WI38 (cell line): Measurements from ENCODE around the gene PPP1R12C.
"Not testable (repeated sequence)": the region's sequence is repeated elsewhere in the genome, so short reads cannot be mapped to it uniquely, and the experiment has no call there.

Experiments used
- H3K4me3 ChIP-seq: 2 replicates; pipeline ENCODE4 v1.5.1; 2011; ENCODE audit warnings: low read depth, mild to moderate bottlenecking, control low read depth, low read length
- CTCF ChIP-seq: IDR thresholded peaks from 2 replicates; pipeline ENCODE4 v1.5.1; 2012; ENCODE audit warnings: low read depth, mild to moderate bottlenecking, control low read depth, low read length

Gene PPP1R12C

GRCh38 chr19:55158848-55159749, 41.7 kb upstream of the PPP1R12C start:
- TF ChIP-seq CTCF: no peak
- H3K4me3 ChIP-seq: no peak overlapping the region

GRCh38 chr19:55158423-55158822, 41.0 kb upstream of the PPP1R12C start:
- no peak for TF ChIP-seq CTCF
- H3K4me3 ChIP-seq: no peak overlapping the region

- TF ChIP-seq CTCF: no peak
- H3K4me3 ChIP-seq: no peak within 1 kb of the TSS
Measured at GRCh38 chr19:55157064-55157908, 39.8 kb upstream of the PPP1R12C start, which contains the start of gene TNNI3. TSS of gene TNNI3 (minus strand) at chr19:55157732. CDS start at chr19:55157589, 143 bp downstream.

GRCh38 chr19:55156202-55157063, 39.0 kb upstream of the PPP1R12C start:
- no peak for TF ChIP-seq CTCF
- no peak overlapping the region for H3K4me3 ChIP-seq

- not testable (repeated sequence) for H3K4me3 ChIP-seq
Measured at GRCh38 chr19:55155784-55156183, 38.3 kb upstream of the PPP1R12C start.

GRCh38 chr19:55153652-55154264, 36.3 kb upstream of the PPP1R12C start:
- TF ChIP-seq CTCF: no peak
- no peak overlapping the region for H3K4me3 ChIP-seq

- H3K4me3 ChIP-seq: no peak overlapping the region
- TF ChIP-seq CTCF: no peak
Measured at GRCh38 chr19:55152017-55152416, 34.6 kb upstream of the PPP1R12C start.
